Measurements from ENCODE around the gene CNTNAP2. TPM values are rescaled to one million over a fixed set of nuclear protein-coding genes. Genes with fewer than 3 reads are reported as not detected.

The CNTNAP2 gene
- total RNA-seq, 1 donor from 2014 or later: 0.27 TPM

- Mint-ChIP-seq H3K9me3 (ENCODE audit: low read depth) (peaks cover 19% of the 10 kb centered on the region), H3K27ac (ENCODE audit: unreplicated experiment) (no peak overlapping the region), H3K4me3 (ENCODE audit: unreplicated experiment) (no peak overlapping the region), H3K27me3 (ENCODE audit: low read depth) (no peaks in the 10 kb centered on the region), H3K36me3 (ENCODE audit: low read depth) (no peaks in the 10 kb centered on the region), H3K4me1 (ENCODE audit: low read depth) (no peaks in the 10 kb centered on the region)
- TF ChIP-seq CTCF (IDR thresholded peaks at IDR 0.05): no peak
- no peak for DNase-seq (ENCODE audit: low spot score)
Observed at GRCh38 chr7:146804620-146805019, 688.0 kb downstream of the CNTNAP2 start.

DNA sequence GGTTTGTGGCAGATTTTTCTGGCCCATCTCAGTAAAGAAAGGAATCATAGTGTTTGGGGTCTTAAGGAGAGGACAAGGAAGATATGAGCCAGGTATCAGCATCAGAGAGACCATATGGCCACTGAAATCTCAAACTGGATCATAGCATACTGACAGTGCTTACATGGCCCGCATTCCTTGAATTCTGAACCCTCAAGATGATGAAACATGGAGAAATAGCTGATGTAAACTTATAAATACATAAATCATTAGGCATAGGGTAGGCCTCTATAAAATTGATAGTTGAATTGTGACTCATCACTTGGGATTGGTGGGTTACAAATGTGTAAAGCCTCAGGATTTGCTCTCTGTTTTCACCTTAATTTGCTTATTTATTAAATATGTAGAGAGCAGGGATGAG, 688.5 kb downstream of the CNTNAP2 start:
- H3K27ac Mint-ChIP-seq (ENCODE audit: unreplicated experiment): no peak overlapping the region
- peaks cover 22% of the 10 kb centered on the region for H3K9me3 Mint-ChIP-seq (ENCODE audit: low read depth)
- no peaks in the 10 kb centered on the region for H3K36me3 Mint-ChIP-seq (ENCODE audit: low read depth)
- no peak for TF ChIP-seq CTCF (IDR thresholded peaks at IDR 0.05)
- no peak for DNase-seq (ENCODE audit: low spot score)
- H3K27me3 Mint-ChIP-seq (ENCODE audit: low read depth): no peaks in the 10 kb centered on the region
- no peaks in the 10 kb centered on the region for H3K4me1 Mint-ChIP-seq (ENCODE audit: low read depth)
- no peak overlapping the region for H3K4me3 Mint-ChIP-seq (ENCODE audit: unreplicated experiment)

- no peak overlapping the region for H3K27ac Mint-ChIP-seq (ENCODE audit: unreplicated experiment)
- H3K4me3 Mint-ChIP-seq (ENCODE audit: unreplicated experiment): no peak overlapping the region
- H3K4me1 Mint-ChIP-seq (ENCODE audit: low read depth): no peaks in the 10 kb centered on the region
Observed at GRCh38 chr7:146826329-146826728, 709.7 kb downstream of the CNTNAP2 start.

GRCh38 chr7:146830686-146831085, 714.1 kb downstream of the CNTNAP2 start:
- DNase-seq (ENCODE audit: low spot score): no peak
- Mint-ChIP-seq H3K9me3 (ENCODE audit: low read depth) (peaks cover 2% of the 10 kb centered on the region), H3K4me1 (ENCODE audit: low read depth) (no peaks in the 10 kb centered on the region), H3K27me3 (ENCODE audit: low read depth) (peaks cover 3% of the 10 kb centered on the region), H3K27ac (ENCODE audit: unreplicated experiment) (no peak overlapping the region), H3K4me3 (ENCODE audit: unreplicated experiment) (no peak overlapping the region), H3K36me3 (ENCODE audit: low read depth) (no peaks in the 10 kb centered on the region)
- TF ChIP-seq CTCF (IDR thresholded peaks at IDR 0.05): no peak

More at GRCh38 chr7:146826329-146826728, 709.7 kb downstream of the CNTNAP2 start:
- Mint-ChIP-seq H3K27me3 (ENCODE audit: low read depth) (peaks cover 4% of the 10 kb centered on the region), H3K9me3 (ENCODE audit: low read depth) (no peaks in the 10 kb centered on the region), H3K36me3 (ENCODE audit: low read depth) (no peaks in the 10 kb centered on the region)
- no peak for TF ChIP-seq CTCF (IDR thresholded peaks at IDR 0.05)
- no peak for DNase-seq (ENCODE audit: low spot score)

DNA sequence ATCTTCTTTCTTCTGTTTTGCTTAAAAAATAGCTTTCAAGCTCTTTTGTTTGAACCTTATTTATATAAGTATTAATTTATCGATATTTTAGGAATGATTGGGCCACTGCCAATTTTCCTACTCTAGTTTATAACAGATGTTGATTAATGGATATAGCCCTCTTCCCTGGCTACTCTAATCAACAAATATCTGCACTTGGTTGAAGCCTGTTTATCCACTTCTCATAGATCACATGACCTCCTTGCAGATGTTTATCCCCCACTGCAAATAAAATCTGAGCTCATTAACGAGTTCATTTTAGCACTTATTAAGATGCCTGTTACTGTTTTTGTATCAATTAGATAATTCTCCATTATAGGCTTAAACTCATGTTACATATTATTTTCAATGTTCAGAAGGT, 715.3 kb downstream of the CNTNAP2 start:
- H3K9me3 Mint-ChIP-seq (ENCODE audit: low read depth): peaks cover 4% of the 10 kb centered on the region
- H3K36me3 Mint-ChIP-seq (ENCODE audit: low read depth): no peaks in the 10 kb centered on the region
- peaks cover 3% of the 10 kb centered on the region for H3K27me3 Mint-ChIP-seq (ENCODE audit: low read depth)
- no peaks in the 10 kb centered on the region for H3K4me1 Mint-ChIP-seq (ENCODE audit: low read depth)
- no peak overlapping the region for H3K27ac Mint-ChIP-seq (ENCODE audit: unreplicated experiment)
- DNase-seq (ENCODE audit: low spot score): no peak
- H3K4me3 Mint-ChIP-seq (ENCODE audit: unreplicated experiment): no peak overlapping the region
- TF ChIP-seq CTCF (IDR thresholded peaks at IDR 0.05): no peak
